Measurements from ENCODE around the gene TCEA3.

- TF ChIP-seq EZH2 (IDR thresholded peaks at IDR 0.05; ENCODE audit: insufficient read depth, poor library complexity, severe bottlenecking) (no peak), EZH2phosphoT487 (IDR thresholded peaks at IDR 0.05; ENCODE audit: insufficient read depth, low read depth) (no peak)
These were observed 29.9 kb downstream of the TCEA3 start for GRCh38 chr1:23394684-23395083.

All from GM23248 (cell line).